SIG-M5 treated with dmso at 0.1 percent for 504 hours (cell line): Measurements from ENCODE around the gene ZBTB24.
A peak's percentile ranks its signal among the peaks of the same experiment; 100 is the strongest.

Experiments
- DNase-seq: peaks from one replicate; lab custom pipeline; 2025; ENCODE audit not compliant: unreplicated experiment; lab: John Stamatoyannopoulos, UW

Gene ZBTB24

GRCh38 chr6:109503327-109504224 lies 20.6 kb upstream of the ZBTB24 start:
- no peak for DNase-seq

DNA sequence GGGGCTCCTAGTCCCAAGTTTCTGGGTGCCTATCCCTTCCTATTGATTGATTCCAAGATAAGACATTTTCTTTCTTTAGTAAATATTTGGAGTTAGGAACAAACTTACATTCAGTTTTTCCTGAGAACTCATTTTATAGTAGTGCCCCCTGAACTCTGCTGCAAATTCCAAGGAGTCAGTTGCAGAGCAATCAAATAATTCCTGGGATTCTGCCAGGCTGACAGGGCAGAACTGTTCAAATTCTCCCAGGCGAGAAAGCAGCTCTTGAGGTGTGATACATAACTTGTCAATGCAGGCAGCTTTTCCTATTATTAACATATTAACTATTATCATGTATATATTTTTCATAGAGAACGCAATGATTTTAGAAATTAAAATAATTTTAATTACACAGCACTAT lies 15.9 kb upstream of the ZBTB24 start:
- DNase-seq: no peak

DNA sequence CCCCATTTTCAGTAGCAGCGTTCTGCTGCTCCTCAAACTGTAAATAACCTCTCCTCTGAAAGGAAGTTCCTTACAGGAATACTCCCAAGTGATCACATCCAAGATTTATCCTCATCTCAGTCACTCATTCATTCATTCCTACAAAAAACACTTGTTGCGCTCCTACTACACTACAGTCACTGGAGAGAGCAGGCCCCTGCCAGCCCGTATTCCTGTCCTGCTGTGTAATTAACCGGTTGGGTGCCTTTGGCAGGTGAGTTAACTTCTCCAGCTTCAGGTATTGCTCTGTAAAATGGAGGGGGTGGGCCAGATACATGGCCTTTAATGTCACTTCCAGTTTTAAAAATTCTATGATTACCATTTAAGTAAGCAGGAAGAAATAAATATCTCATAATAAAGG lies 15.0 kb upstream of the ZBTB24 start:
- no peak for DNase-seq

- DNase-seq: no peak
Observed at GRCh38 chr6:109496036-109496772, 13.2 kb upstream of the ZBTB24 start.

- peak; percentile 55 for DNase-seq
Observed at GRCh38 chr6:109493865-109494264, 10.8 kb upstream of the ZBTB24 start.

GRCh38 chr6:109491207-109491938 lies 8.4 kb upstream of the ZBTB24 start:
- no peak for DNase-seq

GRCh38 chr6:109490713-109491112 lies 7.7 kb upstream of the ZBTB24 start:
- DNase-seq: no peak

GRCh38 chr6:109488001-109488400 lies 5.0 kb upstream of the ZBTB24 start:
- no peak for DNase-seq

DNA sequence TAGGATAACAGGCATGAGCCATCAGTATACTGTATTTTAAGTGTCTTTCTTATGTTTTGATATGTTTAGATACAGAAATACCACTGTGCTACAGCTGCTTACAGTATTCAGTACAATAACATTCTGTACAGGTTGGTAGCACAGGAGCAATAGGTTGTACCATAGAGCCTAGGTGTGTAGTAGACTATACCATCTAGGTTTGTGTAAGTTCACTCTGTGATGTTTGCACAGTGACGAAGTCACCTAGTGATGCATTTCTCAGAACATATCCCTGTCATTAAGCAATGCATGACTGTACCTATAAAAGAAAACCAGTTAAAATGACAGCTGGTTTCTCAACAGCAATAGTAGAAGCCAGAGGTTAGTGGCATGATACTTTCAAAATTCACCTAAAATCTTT lies 3.0 kb upstream of the ZBTB24 start:
- peak; percentile 23 for DNase-seq

DNA sequence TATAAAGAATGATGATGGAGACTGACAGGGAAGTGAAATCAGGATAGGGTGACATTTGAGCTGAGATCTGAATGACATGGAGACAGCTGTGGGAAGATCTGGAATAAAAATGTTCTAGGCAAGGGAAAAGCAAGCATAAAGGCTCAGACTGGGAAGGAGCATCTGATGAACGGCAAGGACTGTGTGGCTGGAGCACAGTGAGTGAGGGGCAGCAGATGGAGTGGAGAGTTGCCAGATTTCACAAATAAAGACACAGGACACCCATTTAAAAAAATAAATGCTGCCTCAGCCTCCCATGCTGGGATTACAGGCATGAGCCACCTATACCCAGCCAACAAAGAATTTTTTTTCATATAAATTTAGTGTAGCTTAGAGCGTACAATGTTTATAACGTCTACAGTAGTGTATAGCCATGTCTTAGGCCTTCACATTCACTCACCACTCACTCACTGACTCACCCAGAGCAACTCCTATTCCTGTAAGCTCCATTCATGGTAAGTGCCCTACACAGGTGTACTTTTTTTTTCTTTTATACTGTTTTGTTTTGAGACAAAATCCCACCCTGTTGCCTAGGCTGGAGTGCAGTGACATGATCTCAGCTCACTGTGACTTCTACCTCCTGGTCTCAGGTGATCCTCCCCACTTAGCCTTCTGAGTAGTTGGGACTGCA lies 2.4 kb upstream of the ZBTB24 start:
- no peak for DNase-seq

DNA sequence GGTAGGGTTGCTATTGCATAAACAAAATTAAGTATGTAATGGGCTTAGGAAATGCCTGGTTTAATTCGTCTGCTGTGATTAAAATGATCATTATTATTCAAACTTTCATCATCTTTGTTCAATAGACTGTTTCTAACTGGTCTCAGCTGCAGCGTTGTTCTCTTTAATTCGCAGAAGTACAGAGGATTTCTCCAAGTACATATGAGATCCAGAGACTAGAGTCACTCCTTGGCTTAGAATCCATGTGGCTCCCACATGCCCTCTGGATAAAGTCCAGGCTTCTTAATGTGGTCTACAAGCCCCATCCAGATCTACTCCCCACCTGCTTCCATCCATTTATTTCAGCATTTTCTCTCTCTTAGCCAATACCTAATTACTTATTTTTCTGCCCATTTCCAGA lies 1.1 kb upstream of the ZBTB24 start:
- no peak for DNase-seq

DNA sequence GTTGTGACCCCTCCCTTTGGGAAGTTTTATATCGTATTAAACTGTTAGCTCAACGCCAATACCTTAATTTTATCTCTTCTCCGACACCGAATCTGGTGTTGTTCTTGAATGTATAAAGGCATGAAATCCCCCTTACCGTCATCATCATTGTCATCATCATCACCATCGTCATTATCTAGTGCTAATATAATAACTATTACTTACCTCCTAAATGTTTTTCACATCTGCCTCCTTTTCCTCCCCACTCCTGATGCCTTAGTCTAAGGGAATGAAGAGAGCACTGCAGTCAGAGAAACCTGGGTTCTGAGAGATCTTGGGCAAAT lies 677 bp upstream of the ZBTB24 start:
- DNase-seq: no peak

- DNase-seq: no peak
Observed at GRCh38 chr6:109480993-109481480, 2.0 kb downstream of the ZBTB24 start.

DNA sequence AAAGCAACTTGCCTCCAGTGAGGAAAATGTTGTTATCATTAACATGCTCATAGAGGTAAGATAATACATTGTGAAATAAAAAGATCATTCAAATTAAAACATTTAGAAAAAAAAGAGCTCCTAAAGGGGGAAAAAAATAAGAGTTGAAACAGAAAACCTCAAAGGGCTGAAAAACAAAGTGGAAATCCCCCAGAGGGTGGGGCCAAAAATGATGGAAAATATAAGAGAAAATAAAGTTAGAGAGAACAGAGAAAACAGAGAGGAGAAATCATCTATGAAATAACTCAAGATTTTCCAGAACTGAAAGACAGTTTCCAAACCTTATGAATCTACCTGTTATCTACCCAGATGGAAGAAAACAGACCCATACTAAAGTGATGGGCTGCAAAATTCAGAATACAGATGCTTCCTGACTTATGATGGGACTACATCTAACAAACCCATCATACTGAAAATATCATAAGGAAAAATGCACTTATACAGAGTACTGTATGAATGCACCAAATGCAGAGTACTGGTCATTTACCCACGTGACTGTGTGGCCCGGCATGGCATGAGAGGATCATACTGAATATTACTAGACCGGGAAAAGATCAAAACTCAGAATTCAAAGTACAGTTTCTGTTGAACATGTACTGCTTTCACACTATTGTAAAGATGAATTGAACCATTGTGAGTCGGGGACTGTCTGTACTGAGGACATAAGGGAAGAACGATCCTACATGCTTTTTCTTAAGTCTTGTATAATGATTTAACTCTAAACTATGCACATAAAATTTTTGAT lies 4.0 kb downstream of the ZBTB24 start:
- no peak for DNase-seq

- no peak for DNase-seq
Observed at GRCh38 chr6:109478222-109478805, 4.7 kb downstream of the ZBTB24 start.

DNA sequence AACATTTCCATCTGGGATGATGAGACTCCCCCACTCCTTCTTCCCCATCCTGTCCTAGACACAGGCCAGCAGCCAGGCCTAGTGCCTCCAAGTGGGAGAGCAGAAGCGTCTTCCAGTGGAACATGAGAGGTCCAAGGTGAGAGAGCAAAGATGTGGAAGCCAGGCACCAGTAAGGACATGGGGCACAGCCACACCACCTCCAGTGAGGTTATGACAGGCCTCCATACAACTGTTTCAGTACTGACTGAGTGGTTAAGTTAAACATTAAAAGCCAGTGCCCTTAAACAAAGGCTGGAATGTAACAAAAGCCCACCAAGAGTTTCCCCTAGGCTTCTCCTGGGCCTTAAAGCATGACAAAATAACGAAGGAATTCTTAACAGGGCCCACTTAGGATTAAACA lies 5.3 kb downstream of the ZBTB24 start:
- no peak for DNase-seq

DNA sequence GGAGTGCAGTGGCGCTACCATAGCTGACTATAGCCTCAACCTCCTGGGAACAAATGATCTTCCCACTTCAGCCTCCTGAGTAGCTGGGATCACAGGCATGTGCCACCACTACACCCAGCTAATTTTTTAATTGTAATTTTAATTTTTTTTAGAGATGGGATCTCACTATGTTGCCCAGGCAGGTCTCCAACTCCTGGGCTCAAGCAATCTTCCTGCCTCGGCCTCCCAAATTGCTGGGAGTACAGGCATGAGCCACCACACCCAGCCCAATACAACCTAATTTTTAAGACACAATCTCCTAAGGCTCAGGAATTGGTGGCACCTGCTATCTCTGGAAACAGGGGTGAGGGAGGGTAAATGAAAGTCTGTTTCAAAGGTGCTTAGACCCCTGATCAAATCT lies 5.8 kb downstream of the ZBTB24 start:
- DNase-seq: no peak

GRCh38 chr6:109475625-109476024 lies 7.4 kb downstream of the ZBTB24 start:
- no peak for DNase-seq

- DNase-seq: no peak
Observed at GRCh38 chr6:109474995-109475394, 8.0 kb downstream of the ZBTB24 start.

DNA sequence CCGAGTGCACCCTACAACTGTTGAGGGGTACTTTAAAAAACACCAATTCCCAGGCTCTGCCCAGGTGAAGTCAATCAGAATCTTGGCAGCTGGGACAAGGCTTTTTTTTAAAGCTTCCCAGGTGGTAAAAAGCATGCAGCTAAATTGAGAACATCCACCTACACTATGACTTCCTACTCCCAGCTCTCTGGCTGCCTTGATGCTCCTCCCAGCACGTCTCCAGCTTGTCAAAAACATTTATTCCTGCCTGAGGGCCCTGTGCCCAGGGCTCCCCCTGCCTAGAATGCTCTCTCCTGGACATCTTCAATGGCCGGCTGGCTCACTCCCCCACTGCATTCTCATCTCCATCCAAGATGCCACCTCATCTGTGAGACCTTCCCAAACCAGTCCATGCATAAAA lies 9.9 kb downstream of the ZBTB24 start:
- DNase-seq: no peak
